Measurements from ENCODE around the gene PSMA5. TPM values are rescaled to one million over a fixed set of nuclear protein-coding genes. Genes with fewer than 3 reads are reported as not detected.

Gene PSMA5
- total and polyA plus RNA-seq, 2 of the 13 experiments (the other 11 are each of a cell fraction or from before 2014, with no cell fraction given) = 140 to 169 TPM

- TF ChIP-seq, protein P1, sequence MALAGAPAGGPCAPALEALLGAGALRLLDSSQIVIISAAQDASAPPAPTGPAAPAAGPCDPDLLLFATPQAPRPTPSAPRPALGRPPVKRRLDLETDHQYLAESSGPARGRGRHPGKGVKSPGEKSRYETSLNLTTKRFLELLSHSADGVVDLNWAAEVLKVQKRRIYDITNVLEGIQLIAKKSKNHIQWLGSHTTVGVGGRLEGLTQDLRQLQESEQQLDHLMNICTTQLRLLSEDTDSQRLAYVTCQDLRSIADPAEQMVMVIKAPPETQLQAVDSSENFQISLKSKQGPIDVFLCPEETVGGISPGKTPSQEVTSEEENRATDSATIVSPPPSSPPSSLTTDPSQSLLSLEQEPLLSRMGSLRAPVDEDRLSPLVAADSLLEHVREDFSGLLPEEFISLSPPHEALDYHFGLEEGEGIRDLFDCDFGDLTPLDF (CRISPR knock-in tag; IDR thresholded peaks at IDR 0.05) = no peak; the same call in 1 of the 2 replicates
- TF ChIP-seq ZNF18 (CRISPR knock-in tag; IDR thresholded peaks at IDR 0.05; ENCODE audit: insufficient replicate concordance) (peak; percentile 68), NCOR1 (IDR thresholded peaks at IDR 0.05; ENCODE audit: borderline replicate concordance, low read length) (no peak), ZNF768 (CRISPR knock-in tag; IDR thresholded peaks at IDR 0.05) (peak; percentile 39; the same call in 1 of the 2 replicates), ZNF441 (CRISPR knock-in tag; IDR thresholded peaks at IDR 0.05; ENCODE audit: borderline replicate concordance) (no peak), BHLHE40 (IDR thresholded peaks at IDR 0.05; ENCODE audit: low read length) (0 out of 2 replicates have a peak, but pooled peaks have one; percentile 9), ZHX1 (CRISPR knock-in tag; IDR thresholded peaks at IDR 0.05; ENCODE audit: low read depth) (no peak), HOXA3 (CRISPR knock-in tag; IDR thresholded peaks at IDR 0.05) (peak; percentile 13; the same call in 1 of the 2 replicates), ZNF605 (CRISPR knock-in tag; IDR thresholded peaks at IDR 0.05) (0 out of 2 replicates have a peak, but pooled peaks have one; percentile 5), ZMAT3 (CRISPR knock-in tag; conservative IDR thresholded peaks at IDR 0.05) (0 out of 2 replicates have a peak, but pooled peaks have one; percentile 3), ZNF503 (CRISPR knock-in tag; IDR thresholded peaks at IDR 0.05) (peak; percentile 10; the same call in 1 of the 2 replicates), MIXL1 (CRISPR knock-in tag; IDR thresholded peaks at IDR 0.05) (no peak), U2AF1 (optimal IDR thresholded peaks at IDR 0.05; ENCODE audit: low read depth, low read length) (peak; percentile 27)
- TF ChIP-seq, protein P2, sequence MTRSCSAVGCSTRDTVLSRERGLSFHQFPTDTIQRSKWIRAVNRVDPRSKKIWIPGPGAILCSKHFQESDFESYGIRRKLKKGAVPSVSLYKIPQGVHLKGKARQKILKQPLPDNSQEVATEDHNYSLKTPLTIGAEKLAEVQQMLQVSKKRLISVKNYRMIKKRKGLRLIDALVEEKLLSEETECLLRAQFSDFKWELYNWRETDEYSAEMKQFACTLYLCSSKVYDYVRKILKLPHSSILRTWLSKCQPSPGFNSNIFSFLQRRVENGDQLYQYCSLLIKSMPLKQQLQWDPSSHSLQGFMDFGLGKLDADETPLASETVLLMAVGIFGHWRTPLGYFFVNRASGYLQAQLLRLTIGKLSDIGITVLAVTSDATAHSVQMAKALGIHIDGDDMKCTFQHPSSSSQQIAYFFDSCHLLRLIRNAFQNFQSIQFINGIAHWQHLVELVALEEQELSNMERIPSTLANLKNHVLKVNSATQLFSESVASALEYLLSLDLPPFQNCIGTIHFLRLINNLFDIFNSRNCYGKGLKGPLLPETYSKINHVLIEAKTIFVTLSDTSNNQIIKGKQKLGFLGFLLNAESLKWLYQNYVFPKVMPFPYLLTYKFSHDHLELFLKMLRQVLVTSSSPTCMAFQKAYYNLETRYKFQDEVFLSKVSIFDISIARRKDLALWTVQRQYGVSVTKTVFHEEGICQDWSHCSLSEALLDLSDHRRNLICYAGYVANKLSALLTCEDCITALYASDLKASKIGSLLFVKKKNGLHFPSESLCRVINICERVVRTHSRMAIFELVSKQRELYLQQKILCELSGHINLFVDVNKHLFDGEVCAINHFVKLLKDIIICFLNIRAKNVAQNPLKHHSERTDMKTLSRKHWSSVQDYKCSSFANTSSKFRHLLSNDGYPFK (CRISPR knock-in tag; IDR thresholded peaks at IDR 0.05; ENCODE audit: borderline replicate concordance) = no peak
- TF ChIP-seq, protein P3, sequence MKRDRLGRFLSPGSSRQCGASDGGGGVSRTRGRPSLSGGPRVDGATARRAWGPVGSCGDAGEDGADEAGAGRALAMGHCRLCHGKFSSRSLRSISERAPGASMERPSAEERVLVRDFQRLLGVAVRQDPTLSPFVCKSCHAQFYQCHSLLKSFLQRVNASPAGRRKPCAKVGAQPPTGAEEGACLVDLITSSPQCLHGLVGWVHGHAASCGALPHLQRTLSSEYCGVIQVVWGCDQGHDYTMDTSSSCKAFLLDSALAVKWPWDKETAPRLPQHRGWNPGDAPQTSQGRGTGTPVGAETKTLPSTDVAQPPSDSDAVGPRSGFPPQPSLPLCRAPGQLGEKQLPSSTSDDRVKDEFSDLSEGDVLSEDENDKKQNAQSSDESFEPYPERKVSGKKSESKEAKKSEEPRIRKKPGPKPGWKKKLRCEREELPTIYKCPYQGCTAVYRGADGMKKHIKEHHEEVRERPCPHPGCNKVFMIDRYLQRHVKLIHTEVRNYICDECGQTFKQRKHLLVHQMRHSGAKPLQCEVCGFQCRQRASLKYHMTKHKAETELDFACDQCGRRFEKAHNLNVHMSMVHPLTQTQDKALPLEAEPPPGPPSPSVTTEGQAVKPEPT (CRISPR knock-in tag; IDR thresholded peaks at IDR 0.05; ENCODE audit: low read depth) = 0 out of 2 replicates have a peak, but pooled peaks have one; percentile 9
Observed at GRCh38 chr1:109425391-109426280, 612 bp downstream of the PSMA5 start (continued).
